OCI-LY1 (cell line): ENCODE data around the gene CASP9.

ENCODE experiments used
- H2AFZ ChIP-seq: fragments of 200-600 bp; sonication (generic), shearing (Covaris generic); 2 replicates; pipeline ENCODE4 v1.6.0; 2014; ENCODE audit warnings: antibody characterized with exemption, mild to moderate bottlenecking, low read length
- H3F3A ChIP-seq: fragments of 200-600 bp; sonication (generic), shearing (Covaris generic); 2 replicates; pipeline ENCODE4 v1.6.0; 2014; ENCODE audit warnings: mild to moderate bottlenecking, antibody characterized with exemption, low read length, moderate library complexity; ENCODE audit not compliant: insufficient read depth
- H3K27ac ChIP-seq: fragments of 200-600 bp; sonication (generic); 2 replicates; pipeline ENCODE4 v1.5.1; 2014; ENCODE audit warnings: low read length, mixed run types, mild to moderate bottlenecking, low read depth; ENCODE audit not compliant: poor library complexity, severe bottlenecking
- H3K27me3 ChIP-seq: fragments of 200-600 bp; sonication (generic); 2 replicates; pipeline ENCODE4 v1.6.0; 2014; ENCODE audit warnings: antibody characterized with exemption, mild to moderate bottlenecking, low read length, moderate library complexity; ENCODE audit not compliant: insufficient read depth
- H3K36me3 ChIP-seq: fragments of 200-600 bp; sonication (generic); 2 replicates; pipeline ENCODE4 v1.6.1; 2014; ENCODE audit warnings: mild to moderate bottlenecking, antibody characterized with exemption, low read length, moderate library complexity, mixed read lengths; ENCODE audit not compliant: insufficient read depth
- H3K4me1 ChIP-seq: fragments of 200-600 bp; sonication (generic); 2 replicates; pipeline ENCODE4 v1.5.1; 2014; ENCODE audit warnings: mild to moderate bottlenecking, low read length, moderate library complexity; ENCODE audit not compliant: insufficient read depth, severe bottlenecking
- H3K4me2 ChIP-seq: fragments of 200-600 bp; sonication (generic), shearing (Covaris generic); 2 replicates; pipeline ENCODE4 v1.6.1; 2014; ENCODE audit warnings: low read length
- H3K4me3 ChIP-seq: fragments of 200-600 bp; sonication (generic); 2 replicates; pipeline ENCODE4 v1.5.1; 2014; ENCODE audit warnings: low read length, low read depth, mild to moderate bottlenecking, mixed read lengths; ENCODE audit not compliant: poor library complexity, severe bottlenecking
- H3K79me2 ChIP-seq: fragments of 200-600 bp; shearing (Covaris generic); 2 replicates; pipeline ENCODE4 v1.6.1; 2016; ENCODE audit warnings: mixed run types, low read length, mixed read lengths; ENCODE audit not compliant: insufficient read depth
- H3K9ac ChIP-seq: fragments of 200-600 bp; sonication (generic), shearing (Covaris generic); 2 replicates; pipeline ENCODE4 v1.6.1; 2014; ENCODE audit warnings: mild to moderate bottlenecking, low read length, mixed read lengths
- H3K9me2 ChIP-seq: fragments of 200-600 bp; sonication (generic), shearing (Covaris generic); 2 replicates; pipeline ENCODE4 v1.6.1; 2014; ENCODE audit warnings: low read depth, mild to moderate bottlenecking, low read length, mixed read lengths
- H3K9me3 ChIP-seq: fragments of 200-600 bp; shearing (Covaris generic); 2 replicates; pipeline ENCODE4 v1.6.1; 2014; ENCODE audit warnings: low read length, mixed read lengths
- H4K20me1 ChIP-seq: fragments of 200-600 bp; sonication (generic), shearing (Covaris generic); 2 replicates; pipeline ENCODE4 v1.6.0; 2016; ENCODE audit warnings: mild to moderate bottlenecking, low read length; ENCODE audit not compliant: insufficient read depth
- CTCF ChIP-seq: fragments of 200-600 bp; sonication (generic), shearing (Covaris generic); IDR thresholded peaks from 2 replicates; pipeline ENCODE4 v1.5.1; 2017; ENCODE audit warnings: mild to moderate bottlenecking, antibody characterized with exemption, low read length, moderate library complexity, mixed read lengths
- EZH2 ChIP-seq: fragments of 200-600 bp; sonication (generic), shearing (Covaris generic); IDR thresholded peaks from 2 replicates; pipeline ENCODE4 v1.8.0; 2017; ENCODE audit warnings: borderline replicate concordance, mixed run types, mild to moderate bottlenecking, antibody characterized with exemption, low read length, moderate library complexity, mixed read lengths

CASP9 gene

GRCh38 chr1:15570861-15571260 is 46.8 kb upstream of the CASP9 start:
- Histone ChIP-seq H3K36me3 (peaks cover 46% of the 10 kb centered on the region), H3K9ac (no peak overlapping the region)

GRCh38 chr1:15568387-15569073 is 44.5 kb upstream of the CASP9 start:
- Histone ChIP-seq H3K9me3 (no peaks in the 10 kb centered on the region), H3K4me2 (no peak overlapping the region), H3K9me2 (no peaks in the 10 kb centered on the region), H3K9ac (no peak overlapping the region), H3K27me3 (no peaks in the 10 kb centered on the region), H3F3A (peaks cover 9% of the 10 kb centered on the region; the same call in 1 of the 2 replicates), H3K36me3 (peaks cover 64% of the 10 kb centered on the region), H2AFZ (no peak overlapping the region), H4K20me1 (no peaks in the 10 kb centered on the region), H3K4me3 (no peak overlapping the region), H3K79me2 (no peaks in the 10 kb centered on the region), H3K27ac (no peak overlapping the region), H3K4me1 (peaks cover 25% of the 10 kb centered on the region)
- no peak for TF ChIP-seq CTCF
- no peak for TF ChIP-seq EZH2

More at GRCh38 chr1:15570861-15571260, 46.8 kb upstream of the CASP9 start:
- Histone ChIP-seq H3K9me2 (no peaks in the 10 kb centered on the region), H2AFZ (no peak overlapping the region), H3K9me3 (no peaks in the 10 kb centered on the region), H3K4me1 (peaks cover 18% of the 10 kb centered on the region), H3K4me3 (no peak overlapping the region), H3K27ac (peak overlapping the region; percentile 73), H3K79me2 (no peaks in the 10 kb centered on the region), H4K20me1 (no peaks in the 10 kb centered on the region), H3K27me3 (no peaks in the 10 kb centered on the region), H3K4me2 (no peak overlapping the region), H3F3A (peaks cover 9% of the 10 kb centered on the region; the same call in 1 of the 2 replicates)
- TF ChIP-seq EZH2 = no peak
- TF ChIP-seq CTCF = no peak

- Histone ChIP-seq H3K9me3 (no peaks in the 10 kb centered on the region), H3K9me2 (no peaks in the 10 kb centered on the region), H3K36me3 (peaks cover 38% of the 10 kb centered on the region), H3K27me3 (no peaks in the 10 kb centered on the region), H3K27ac (no peak overlapping the region), H3K79me2 (no peaks in the 10 kb centered on the region), H3K4me1 (peaks cover 6% of the 10 kb centered on the region), H4K20me1 (no peaks in the 10 kb centered on the region), H3K9ac (no peak overlapping the region), H3F3A (no peaks in the 10 kb centered on the region), H2AFZ (no peak overlapping the region), H3K4me2 (no peak overlapping the region), H3K4me3 (no peak overlapping the region)
- TF ChIP-seq EZH2 (no peak), CTCF (no peak)
Measured at GRCh38 chr1:15559189-15559810, 35.3 kb upstream of the CASP9 start.
